GM21367 (cell line): Measurements from ENCODE around the gene FAM81A.

Source experiments
- ATAC-seq: cut with Tn5 transposase; IDR thresholded peaks from one replicate; pipeline ENCODE4 v1.9.1; 2021; ENCODE audit not compliant: unreplicated experiment

Gene FAM81A

DNA sequence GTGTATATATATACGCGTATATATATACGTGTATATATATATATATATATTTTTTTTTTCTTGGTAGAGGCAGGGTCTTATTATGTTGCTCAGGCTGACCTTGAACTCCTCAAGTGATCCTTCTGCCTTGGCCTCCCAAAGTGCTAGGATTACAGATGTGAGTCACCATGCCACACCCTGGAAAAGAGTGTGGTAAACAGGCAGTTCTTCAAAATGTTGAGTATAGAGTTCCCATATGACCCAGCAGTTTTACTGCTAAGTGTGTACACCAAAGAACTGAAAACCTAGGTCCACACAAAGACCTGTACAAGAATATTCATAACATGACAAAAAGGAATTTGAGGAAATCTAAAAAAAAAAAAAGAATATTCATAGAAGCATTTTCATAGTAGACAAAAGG, 101.8 kb downstream of the FAM81A start:
- no peak for ATAC-seq

DNA sequence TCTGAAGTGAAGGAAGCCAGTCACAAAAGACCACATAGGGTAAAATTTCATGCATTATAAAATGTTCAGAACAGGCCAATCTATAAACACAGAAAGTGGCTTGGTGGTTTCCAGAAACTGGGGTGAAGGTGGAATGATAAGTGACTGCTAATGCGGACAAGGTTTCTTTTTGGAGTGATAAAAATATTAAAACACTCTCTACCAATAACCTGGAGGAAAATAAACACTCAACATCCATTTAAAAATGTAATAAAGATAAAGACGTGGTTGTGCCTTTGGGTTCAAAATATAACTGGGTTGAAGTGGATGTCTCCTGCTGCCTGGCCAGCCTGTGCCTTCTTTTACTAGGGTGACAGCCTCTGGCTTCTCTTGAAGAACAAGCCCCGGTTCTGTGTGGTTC, 102.7 kb downstream of the FAM81A start:
- no peak for ATAC-seq

DNA sequence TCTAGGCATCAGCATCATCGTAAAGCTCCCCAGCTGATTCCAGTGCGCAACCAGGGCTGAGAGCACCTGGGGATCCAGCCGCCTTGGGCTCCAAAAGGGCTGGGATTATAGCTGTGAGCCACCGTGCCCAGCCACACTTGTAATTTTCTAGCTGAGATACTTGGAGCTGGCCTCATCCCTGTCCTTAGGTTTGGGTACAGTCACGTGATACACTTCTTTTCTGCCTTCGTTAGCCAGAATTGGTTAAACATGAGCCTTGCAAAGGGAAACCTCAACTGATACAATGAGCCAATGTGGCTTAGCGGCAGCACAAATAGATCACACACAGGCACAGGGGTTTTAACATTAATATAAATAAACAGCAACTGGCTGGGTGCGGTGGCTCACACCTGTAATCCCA, 103.8 kb downstream of the FAM81A start:
- no peak for ATAC-seq

DNA sequence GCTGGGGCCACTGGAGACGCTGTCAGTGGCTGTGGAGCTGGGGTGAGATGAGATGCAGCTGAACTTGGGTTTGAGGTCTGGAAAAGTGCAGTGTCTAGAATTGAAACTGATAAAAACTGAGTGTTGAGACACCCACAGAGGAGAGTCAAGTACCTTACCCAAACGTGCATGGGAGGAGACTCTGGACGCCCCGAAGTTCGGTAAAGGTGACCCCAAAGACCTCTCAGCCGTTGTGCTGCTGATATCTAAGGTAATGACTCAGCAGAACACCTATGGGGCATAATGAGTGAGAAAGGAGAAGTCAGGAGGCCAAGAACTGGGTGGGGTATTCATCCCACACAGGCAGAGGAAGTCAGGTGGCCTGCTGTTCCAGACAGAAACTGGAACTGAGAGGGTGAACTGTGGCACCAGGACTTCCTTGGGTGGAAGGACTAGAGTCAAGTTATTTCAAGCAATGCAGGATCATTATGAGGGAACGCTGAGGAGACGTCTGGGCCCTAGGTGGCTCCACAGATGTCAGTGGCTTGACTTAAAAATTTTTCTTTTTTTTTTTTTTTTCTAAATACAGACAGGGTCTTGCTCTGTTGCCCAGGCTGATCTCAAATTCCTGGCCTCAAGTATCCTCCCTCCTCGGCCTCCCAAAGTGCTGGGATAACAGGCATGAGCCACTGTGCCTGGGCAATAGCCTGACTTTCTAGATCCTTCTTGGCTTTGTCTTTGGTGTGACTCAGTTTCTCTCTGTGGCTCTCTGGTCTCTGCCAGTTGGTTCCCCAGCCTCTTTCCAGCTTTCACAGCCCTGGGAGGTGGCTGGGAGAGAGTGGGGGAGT, 105.9 kb downstream of the FAM81A start:
- ATAC-seq, result no peak

DNA sequence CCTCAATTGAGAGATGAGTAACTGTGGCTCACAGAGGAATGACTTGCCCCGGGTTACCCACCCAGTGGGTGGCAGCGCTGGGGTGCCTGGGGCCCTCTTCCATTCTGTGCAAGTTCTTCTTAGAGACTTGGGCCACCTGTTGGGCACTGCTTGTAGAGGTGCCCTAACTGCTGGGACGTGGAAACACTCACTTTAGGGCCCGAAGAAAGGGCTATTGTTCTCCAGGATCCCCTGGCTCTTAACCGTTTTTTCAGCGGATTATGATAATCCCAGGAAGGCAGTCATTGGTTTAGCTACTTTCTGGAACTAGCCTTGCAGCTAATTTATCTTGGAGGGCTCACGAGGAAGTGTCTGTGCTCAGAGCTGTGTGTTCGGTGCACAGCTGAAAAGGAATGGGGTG, 107.6 kb downstream of the FAM81A start:
- no peak for ATAC-seq

DNA sequence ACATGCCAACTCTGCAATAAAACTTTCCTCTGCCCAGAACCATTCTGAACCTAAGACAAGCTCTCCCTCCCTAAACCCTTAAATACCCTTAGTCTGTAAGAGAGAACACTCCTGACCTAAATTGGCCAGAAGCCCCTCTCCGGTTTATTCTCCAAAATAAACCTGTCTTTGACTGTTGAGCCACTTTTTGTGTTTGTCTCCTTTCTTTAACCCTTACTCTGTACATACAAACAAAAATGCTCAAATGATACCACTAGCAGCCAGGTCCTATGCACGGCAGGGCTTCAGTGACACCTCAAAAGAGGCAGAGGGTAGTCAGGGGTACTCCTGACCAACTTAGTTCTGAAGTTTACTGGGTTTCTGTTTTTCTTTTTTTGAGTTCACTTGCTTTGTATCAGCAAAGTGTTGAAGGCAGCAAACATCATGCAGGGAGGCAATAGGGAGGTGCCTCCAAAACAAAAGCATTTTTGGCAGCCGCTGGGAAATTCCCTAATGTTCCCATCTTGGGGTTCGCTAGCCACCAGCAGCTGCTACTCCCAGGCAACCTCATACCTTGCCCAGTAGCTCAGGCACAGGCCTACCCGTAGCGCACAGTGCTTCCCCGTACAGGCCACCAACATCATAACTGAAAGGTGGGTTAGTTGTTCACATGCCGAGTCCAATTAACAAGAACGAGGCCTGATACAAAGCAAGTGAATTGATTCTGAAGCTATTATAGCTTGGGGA, 110.7 kb downstream of the FAM81A start:
- no peak for ATAC-seq

DNA sequence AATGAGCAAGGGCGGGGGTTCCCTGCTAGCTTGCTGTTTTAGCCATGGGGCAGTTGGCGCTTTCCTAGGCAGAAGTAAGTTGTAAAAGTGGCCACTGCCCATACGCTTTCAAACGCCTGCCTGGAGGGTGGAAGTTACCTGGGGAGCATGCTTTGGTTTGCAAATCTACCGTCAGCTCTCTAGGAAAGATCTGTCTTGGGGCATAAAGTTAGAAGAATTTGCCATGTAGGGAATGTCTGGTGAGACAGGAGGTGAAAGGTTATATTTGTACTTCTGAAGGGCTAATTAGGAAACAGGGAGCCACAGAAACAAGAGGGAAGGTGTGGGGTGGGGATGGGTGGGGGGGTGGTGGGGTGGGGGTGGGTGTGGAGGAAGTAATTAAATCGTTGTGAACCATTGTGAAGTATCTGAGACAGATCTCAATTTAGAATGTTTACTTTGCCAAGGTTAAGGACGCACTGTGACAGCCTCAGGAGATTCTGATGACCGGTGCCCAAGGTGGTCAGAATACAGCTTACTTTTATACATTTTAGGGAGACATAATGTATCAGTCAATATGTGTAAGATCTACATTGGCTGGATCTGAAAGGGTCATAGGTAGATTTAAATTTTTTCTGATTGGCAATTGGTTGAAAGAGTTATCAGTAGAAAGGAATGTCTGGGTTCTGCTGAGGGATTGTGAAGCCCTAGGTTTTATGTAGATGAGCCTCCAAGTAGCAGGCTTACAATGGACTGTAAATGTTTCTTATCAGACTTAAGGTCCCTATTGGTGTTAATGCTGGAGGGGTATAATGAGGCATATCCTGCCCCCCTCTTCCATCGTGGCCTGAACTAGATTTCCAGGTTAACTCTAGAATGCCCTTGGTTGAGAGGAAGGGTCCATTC, 111.6 kb downstream of the FAM81A start:
- ATAC-seq, result no peak

DNA sequence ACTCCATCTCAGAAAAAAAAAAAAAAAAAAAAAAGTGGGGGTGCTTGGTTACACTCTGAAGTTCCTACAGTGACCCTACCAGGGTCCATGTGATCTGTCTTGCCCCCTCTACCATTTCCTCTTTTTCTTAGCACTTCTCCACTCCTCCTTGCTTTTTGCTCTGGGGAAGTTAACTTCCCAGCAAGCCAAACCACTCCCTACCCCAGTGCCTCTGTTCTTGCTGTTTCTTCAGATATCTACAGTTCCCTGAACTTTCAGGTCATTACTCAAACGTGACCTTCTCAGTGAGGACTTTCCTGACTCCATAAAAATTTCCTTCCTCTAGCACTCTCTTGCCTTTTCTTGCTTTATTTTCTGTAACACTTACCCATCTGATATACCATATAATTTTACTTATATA, 112.5 kb downstream of the FAM81A start:
- no peak for ATAC-seq

DNA sequence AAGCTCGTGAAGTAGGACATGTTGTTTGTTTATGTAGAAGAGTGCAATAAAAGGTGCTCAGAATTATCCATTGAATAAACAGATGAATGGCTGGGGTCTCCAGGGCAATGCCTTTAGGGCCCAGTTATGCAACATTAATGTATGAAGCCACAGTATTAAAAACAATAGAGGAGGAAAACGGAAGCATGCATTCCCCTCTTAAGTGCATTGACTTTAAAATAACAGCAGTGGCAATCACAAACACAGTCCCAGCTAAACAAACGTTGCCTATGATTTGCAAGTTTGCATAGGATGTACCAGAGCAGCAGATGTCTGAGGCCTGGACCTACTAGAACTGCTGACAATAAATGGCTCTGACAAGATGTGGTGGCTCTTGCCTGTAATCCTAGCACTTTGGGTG, 113.0 kb downstream of the FAM81A start:
- no peak for ATAC-seq

DNA sequence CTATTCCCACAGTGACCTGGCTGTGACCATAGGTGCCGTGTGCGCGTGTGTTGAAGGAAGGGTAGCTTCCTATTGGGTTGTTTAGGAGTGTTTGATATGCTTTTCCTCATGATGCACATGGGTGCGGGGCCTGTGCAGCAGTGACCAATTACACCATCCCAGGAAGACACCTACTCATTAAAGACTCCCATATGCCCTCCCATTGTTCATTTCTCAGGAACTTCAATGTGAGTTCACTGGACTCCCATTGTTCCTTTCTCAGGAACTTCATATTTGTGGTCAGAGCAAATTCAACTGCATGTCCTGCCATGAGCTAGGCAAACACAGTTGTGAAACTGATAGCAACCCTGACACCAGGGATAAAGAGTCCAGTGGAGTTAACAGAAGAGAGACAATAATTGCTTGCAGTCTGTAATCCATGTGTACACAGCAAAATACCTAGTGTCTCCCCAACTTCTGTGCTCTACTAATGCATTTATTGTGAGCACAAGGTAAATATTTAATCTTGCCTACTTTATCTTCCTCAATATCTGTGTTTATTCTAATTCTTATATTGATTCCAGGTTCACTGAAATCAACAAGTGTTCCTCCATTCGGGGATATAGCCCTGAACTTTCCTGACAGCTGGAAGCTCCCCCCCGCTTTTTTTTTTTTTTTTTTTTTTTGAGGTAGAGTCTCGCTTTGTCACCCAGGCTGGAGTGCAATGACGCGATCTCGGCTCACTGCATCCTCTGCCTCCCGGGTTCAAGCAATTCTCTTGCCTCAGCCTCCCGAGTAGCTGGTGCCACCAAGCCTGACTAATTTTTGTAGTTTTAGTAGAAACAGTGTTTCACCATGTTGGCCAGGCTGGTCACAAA, 116.1 kb downstream of the FAM81A start:
- no peak for ATAC-seq

DNA sequence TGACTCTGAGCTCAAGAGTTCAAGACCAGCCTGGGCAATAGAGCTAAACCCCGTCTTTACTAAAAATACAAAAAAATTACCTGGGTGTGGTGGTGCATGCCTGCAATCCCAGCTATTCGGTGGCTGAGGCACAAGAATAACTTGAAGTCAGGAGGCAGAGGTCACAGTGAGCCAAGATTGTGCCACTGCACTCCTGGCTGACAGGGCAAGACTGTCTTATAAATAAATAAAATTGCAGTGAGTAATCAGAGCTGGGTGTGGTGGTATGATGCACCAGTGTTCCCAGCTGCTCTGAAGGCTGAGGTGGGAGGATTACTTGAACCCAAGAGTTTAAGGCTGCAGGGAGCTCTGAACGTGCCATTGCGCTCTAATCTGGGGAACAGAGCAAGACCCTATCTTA, 117.7 kb downstream of the FAM81A start:
- ATAC-seq, result no peak

DNA sequence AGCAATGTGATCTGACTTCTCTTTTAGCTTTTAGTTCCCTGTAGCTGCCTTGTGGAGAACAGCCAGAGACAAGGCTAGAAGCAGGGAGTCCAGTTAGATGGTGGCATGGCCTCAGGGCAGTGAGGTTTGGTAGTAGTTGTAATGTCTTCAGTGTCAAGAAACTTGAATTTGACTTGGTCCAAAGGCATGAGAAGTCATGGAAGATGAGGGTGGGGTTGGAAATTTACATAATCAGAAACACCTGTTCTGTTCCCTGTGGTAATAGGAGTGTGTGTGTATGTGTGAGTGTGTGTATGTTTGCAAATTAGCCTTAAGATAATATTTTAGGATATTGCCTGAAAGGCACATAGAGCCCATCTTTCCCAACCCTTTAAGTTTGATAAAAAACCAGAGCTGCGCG, 118.4 kb downstream of the FAM81A start:
- ATAC-seq, result no peak

DNA sequence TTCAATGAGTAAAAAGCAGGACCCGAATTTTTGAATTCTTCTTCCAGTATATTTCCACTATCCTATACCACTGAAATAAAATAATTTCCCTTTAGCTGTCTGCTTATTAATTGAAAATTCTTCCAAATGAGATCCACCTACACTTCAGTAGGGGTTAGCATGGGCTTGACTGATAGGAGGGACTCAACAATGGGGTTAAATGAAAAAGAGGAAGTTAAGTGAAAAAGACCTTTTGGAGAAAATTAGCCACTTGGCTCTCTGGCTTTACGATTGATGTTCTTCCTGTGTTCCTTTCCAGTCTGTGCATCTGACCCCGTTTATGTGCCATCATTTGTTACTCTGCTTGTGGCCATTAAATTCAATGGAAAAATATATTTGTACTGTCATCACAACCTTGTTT, 119.6 kb downstream of the FAM81A start:
- ATAC-seq, result no peak

DNA sequence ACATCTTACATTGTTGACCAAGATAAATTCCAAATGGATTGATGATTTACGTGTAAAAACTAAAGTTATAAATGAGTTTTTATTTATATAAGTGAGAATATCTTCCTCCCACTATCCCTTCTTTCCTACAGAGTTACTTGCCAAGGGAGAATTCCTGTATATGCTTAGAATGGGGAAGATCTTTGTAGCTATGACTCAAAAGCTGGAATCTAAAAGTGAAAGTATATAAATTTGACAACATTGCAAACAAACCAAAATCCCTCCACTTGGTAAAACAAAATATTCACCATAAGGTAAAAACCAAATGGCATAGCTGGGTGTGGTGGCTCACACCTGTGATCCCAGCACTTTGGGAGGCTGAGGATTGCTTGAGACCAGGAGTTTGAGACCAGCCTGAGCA, 120.9 kb downstream of the FAM81A start:
- no peak for ATAC-seq

DNA sequence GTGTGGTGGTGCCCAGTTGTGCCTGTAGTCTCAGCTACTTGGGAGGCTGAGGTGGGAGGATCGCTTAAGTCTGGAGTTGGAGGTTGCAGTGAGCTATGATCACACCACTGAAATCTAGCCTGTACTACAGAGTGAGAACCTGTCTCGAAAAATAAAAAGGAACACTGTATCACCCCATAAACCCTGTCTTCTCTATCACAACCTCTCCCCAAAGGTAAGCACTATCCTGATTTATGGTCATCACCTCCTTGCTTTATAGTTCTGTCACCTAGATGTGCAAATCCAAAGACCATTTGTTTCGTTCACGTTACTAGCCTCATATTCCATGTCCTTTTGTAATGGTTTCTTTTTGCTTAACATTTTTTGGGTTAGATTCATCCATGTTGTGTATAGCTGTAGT, 123.6 kb downstream of the FAM81A start:
- no peak for ATAC-seq

DNA sequence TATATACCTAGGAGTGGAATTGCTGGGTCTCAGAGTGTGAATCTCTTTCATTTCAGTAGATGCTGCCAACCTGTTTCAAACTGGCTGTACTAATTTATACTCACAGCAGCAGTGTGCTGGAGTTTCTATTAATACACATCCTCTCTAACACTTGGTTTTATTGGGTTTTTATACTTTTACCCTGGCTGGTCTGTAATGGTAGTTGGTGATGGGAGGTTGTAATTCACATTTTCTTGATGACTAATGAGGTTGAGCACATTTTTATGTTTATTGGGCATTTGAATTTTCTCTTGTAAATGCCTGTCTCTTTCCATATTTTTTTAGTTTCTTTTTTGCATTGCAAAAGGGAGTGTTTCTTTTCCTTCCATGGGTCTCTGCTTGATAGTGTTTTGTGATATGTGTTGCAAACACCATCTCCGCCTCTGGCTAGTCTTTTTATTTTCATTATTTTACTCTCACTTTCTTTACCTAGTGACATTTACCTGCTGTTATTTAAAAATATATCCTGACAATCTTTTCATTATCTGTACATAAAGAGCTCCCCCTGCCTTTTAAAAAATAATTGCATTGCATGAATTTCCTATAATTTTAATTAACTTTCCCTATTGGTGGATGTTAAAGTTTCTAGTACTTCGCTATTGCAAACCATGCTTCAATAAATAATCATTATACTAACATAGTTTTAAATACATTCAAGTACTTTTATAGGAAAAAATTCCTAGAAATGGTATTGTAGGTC, 124.6 kb downstream of the FAM81A start:
- ATAC-seq, result no peak

DNA sequence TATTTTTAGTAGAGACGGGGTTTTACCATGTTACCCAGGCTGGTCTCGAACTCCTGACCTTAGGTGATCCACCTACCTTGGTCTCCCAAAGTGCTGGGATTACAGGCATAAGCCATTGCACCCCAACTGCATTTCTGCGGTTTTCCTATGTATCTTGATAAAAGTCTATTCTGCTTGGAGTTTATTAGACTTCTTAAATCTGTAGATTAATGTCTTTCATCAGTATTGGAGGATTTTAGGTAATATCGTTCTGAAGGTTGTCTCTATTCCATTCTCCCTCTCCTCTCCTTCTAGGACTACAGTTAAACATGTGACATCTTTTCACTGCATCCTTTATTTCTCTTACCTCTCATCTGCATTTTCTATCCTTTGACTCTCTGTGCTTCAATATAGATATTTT, 127.3 kb downstream of the FAM81A start:
- no peak for ATAC-seq

DNA sequence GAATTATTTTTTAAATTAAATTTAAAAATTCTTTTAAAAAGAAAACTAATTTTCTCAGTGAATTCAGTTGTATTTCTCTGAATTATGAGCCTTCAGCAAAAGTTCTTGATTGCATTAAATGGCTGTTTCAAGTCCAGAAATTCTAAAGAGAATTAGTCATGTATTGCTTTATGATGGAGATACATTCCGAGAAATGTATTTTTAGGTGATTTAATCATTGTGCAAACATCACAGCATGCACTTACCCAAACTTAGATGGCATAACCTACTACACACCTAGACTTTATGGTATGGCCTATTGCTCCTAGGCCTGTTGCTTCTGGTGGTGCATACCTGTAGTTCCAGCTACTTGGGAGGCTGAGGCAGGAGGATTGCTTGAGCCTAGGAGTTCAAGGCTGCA, 129.3 kb downstream of the FAM81A start:
- ATAC-seq, result no peak

DNA sequence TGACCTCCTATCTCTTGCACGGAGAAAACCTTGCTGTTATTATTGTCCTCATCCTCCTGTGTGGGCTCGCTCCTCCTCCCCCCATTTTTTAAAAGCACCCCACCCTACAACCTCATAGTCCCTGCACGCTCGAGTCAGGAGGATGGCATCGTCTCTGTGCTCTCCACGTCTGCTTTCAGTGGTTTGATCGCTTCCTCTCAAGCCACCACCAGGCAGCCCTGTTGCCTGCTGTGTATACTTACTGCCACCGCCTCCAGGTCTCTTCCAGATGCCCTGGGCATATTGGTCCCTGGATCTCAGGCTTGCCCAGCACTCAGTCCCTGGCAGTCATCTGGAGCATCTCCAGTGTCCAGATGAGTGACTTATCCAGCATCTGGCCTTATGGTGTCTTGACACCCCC, 131.5 kb downstream of the FAM81A start:
- ATAC-seq, result no peak

DNA sequence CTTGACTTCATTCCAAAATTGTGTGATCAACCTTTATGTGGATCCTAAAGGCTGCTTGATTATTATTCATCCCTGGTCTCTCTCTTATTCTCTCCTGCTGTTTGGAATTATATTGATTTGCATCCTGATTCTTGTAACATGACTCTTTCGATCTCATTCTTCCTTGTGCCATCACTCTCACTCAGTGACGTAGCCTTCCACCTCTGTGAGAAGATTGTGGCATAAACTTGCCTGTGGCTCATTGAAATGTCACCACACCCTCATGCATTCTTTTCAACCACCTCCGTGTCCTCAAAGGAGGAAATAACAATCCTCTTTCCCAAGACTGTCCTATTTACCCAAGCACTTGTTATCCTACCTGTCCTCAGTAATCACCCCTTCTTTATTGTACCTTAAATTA, 132.3 kb downstream of the FAM81A start:
- no peak for ATAC-seq
